ENCODE measurements around the gene DPH3. TPM values are rescaled to one million over a fixed set of nuclear protein-coding genes. Genes with fewer than 3 reads are reported as not detected.

DPH3 gene
- polyA plus RNA-seq, 1 donor, result 25.8 TPM

DNA sequence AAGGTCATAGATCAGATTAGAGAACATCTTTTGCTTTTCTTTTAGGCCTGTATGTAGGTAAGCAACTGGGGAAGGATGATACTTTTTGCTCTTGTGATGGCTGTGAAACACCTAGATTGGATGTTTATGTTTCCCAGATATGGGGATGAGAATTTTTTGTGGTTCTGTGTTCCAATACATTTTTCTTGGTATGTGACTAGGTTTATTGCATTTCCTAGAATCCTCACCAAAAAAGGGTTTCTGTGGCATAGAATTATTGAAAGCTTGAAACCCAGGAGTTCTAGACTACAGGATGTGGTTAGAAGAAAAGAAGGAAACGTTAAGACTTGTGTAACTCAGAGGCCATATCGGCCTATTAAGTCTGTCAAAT lies 26.1 kb upstream of the DPH3 start:
- no peak for DNase-seq (ENCODE audit: low read depth)

DNA sequence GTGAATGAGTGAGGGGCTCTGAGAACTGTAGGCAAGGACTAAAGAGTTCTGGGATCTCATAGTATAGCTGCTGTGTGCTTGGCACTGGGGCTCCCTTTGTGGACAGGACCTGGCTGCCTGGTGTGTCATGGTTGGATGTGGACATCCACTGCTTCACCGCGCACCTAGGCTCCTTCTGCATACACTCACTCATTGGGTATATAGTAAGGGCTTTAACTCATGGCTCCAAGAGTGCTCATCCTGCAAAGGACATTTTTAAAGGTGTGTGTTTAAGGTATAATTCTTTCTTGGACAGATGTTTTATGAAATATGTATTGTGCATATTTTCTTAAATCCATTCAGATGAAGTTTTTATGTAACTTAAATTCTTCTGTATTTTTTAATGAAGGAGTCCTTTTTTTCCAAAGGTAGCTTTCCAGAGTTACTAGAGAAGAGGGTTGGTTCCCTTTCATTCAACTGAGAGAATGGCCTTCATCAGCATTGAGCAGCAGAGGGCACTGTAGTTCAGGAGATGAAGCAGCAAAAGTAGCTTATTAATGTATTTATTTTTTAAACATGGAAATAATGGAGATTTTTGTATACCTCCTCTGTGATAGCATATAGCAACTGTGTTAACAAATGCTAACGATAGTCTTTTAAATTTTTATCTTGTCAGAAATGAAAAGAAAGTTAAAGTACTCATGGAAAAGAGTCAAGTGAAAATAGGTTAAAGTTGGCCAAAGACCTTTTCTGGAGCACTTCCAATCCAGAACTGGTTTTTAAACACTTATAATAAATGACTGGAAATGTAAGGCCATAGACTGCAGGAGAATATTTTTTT lies 25.5 kb upstream of the DPH3 start:
- DNase-seq (ENCODE audit: low read depth), result no peak

- DNase-seq (ENCODE audit: low read depth), result no peak
Measured at GRCh38 chr3:16289144-16289889, 24.6 kb upstream of the DPH3 start.

- DNase-seq (ENCODE audit: low read depth), result no peak
Measured at GRCh38 chr3:16288664-16289063, 23.9 kb upstream of the DPH3 start.

DNA sequence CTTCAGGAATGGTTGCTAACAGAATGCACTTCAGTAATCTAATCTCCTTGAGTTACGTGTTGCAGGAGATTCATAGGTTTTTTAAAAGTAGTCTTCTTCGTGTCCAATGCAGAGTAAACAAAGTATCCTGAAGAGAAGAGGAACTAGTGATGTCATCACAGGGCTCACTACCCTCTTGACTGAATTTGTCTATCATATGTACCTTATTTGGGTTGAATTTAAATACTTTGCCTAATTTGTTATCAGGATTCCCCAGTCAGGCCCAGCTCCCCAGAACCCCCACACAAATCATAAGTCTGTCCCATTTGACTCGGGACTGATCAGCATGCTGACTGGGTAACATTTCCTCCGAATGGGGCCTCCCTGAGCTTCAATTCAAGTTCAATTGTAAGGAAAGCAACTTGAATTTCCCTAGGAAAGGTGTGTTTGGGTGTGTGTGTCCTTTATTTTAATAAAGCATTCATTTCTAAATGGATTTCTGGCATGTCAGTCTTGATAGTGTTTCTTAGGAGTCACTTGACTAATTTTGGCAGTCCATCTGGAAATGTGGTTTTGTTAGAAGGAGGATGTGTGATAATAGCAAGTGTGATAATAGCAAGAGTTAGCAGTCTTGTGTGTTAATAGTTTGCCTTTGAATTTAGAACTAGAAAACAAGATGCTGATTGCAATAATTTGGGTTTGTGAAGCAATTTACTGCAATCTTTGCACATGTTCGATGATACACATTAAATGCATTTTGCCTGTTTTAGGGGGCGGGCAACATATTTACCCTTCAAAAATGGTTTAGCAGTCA lies 22.2 kb upstream of the DPH3 start:
- no peak for DNase-seq (ENCODE audit: low read depth)

DNA sequence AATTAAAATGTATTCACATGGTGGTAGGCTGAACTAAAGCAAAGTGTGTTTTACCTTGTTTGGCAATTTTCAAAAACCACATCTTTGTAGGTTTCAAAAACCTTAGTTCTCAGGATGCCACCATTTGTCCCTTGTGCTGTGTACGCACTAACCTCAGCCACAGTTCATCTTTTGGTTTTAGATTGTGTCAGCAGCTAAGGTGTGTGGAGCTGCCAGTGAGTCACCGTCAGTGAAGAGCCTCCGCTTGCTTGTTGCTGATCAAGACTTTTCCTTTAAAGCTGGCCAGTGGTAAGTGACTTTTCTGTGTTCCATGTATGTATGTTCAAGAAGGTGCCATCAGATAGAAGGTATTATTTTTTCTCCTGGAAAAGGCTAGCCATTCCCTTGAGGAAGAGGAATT lies 21.4 kb upstream of the DPH3 start:
- DNase-seq (ENCODE audit: low read depth), result no peak

DNA sequence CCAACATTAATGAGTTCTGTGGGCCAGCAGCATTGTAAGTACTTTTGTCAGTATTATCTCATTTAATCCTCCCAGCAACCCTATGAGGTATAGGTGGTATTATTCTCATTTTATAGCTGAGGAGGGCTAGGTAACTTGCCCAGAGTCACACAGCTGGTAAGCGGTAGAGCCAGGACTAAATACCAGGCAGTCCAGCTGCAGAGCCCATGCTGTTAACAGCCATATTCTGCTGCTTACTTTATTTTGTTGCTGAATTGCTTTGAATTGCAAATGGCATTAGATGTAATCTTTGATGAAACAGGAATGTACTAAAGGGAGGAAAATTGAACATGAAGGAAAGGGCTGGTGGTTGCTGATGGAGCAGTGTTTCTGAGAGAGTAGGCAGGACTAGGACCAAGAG lies 19.9 kb upstream of the DPH3 start:
- no peak for DNase-seq (ENCODE audit: low read depth)

- no peak for DNase-seq (ENCODE audit: low read depth)
Measured at GRCh38 chr3:16280671-16281070, 15.9 kb upstream of the DPH3 start.

DNA sequence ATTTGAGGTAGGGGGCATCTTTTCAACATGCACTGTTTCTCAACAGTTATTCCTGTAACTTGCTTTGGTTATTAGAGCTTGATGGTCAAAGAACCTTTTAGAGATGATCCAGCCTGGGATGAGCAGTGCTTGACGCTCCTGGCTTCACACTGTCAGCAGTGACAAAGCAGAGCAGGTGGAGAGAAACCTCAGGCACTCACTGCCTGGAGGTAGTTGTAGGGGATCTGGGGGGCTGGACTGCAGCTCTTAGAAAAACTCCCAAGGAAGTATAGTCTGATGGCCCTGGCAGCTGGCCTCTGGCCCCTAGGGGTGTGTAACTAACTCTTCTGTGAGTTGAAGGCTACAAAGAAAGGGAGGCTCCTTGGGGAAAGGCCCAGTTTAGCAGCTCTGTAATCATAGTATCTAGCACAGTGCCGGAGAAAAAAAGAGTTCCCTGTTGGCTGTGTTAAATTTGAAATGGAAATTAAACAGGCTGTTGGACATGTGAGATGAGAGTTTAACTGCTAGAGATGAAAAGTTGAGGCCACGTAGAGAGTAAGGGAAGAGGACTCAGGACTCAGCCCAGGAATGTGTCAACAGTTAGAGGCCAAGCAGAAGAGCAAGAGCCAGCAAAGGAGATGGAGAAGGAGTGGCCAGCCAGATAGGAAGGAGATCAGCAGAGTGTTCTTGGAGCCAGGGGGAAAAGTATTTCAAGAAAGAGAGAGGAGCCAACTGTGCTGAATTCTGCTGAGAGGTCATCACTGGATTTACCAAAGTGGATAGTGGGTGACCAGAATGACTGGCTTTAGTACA lies 14.5 kb upstream of the DPH3 start:
- DNase-seq (ENCODE audit: low read depth), result no peak

GRCh38 chr3:16277471-16277870 lies 12.7 kb upstream of the DPH3 start:
- DNase-seq (ENCODE audit: low read depth), result no peak

DNA sequence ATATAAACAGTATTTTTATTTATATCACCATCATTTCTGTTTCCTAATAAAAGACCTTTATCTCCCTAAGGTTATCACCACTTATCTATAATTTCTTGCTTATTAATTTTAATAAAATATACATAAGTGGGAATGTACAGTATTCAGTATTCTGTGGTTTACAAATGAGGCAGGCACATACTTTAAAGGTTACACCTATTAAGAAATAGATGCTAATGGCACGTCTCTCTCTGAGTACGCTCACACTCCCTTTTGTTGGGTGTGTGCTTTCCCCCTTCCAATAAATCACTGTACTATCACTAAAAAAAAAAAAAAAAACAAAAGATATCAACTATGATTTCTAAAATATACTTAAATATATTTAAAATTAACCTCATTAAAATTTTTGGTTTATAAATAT lies 9.1 kb upstream of the DPH3 start:
- no peak for DNase-seq (ENCODE audit: low read depth)

- DNase-seq (ENCODE audit: low read depth), result no peak
Measured at GRCh38 chr3:16272588-16272987, 7.8 kb upstream of the DPH3 start.

- no peak for DNase-seq (ENCODE audit: low read depth)
Measured at GRCh38 chr3:16270855-16271254, 6.1 kb upstream of the DPH3 start.

GRCh38 chr3:16266714-16267113 lies 2.0 kb upstream of the DPH3 start:
- no peak for DNase-seq (ENCODE audit: low read depth)

DNA sequence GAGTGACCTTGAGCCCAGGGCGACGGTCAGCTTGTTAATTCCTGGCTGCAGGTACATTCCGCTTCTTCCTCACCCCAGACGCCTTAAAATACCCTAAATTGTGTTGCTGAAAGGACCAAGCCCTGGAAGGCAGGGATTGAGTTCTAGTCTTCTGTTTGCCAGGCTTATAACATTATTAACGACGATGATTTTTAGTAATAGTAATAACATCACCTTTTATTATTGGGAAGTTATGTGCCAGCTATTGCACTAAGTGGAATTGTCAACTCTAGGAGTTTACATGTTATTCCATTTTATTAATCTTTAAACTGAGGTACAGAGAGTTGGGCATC lies 678 bp upstream of the DPH3 start:
- no peak for DNase-seq (ENCODE audit: low read depth)

- no peak for DNase-seq (ENCODE audit: low read depth)
Measured at GRCh38 chr3:16264174-16264707, 502 bp downstream of the DPH3 start.

- no peak for DNase-seq (ENCODE audit: low read depth)
Measured at GRCh38 chr3:16262174-16262573, 2.6 kb downstream of the DPH3 start.

DNA sequence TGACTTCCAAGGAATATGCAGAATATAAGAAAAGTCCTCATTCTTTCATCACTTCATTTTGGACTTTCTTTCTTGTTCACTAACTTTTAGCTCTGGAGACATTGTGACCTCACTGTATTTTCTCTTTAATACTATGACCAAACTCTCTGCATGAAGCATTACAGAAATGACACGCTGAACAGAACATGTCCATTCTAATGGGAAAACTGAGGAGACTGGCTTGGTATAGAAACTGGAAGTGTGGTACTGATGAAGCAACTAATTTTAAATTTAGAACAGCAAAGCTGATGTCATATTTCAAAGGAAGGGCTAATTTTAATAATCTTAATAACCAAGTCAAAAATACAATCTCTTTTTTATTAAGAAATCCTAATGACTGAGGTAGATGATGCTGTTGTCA lies 4.7 kb downstream of the DPH3 start:
- no peak for DNase-seq (ENCODE audit: low read depth)

GRCh38 chr3:16258866-16259265 lies 5.9 kb downstream of the DPH3 start:
- DNase-seq (ENCODE audit: low read depth), result no peak

- DNase-seq (ENCODE audit: low read depth), result no peak
Measured at GRCh38 chr3:16258177-16258576, 6.6 kb downstream of the DPH3 start.

- no peak for DNase-seq (ENCODE audit: low read depth)
Measured at GRCh38 chr3:16257309-16257708, 7.4 kb downstream of the DPH3 start.

DNA sequence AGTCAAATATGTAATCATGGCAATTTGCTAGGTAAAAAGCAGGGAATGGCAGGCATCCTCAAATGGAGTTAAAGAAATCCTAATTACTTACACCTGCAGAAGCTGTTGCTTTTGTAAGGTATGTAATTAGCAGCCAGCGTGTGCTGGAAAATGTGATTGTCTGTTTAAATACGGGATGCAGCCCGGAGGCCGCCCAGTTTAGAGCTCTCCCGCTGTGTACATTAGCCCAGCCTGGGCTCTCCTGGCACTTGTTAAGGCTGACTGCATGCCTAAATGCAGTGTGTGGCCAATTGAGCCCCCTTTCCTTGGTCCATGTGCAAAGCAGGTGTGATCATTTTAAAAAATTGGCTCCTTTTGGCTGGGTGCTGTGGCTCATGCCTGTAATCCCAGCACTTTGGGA lies 9.0 kb downstream of the DPH3 start:
- no peak for DNase-seq (ENCODE audit: low read depth)
